Esophagus muscularis mucosa (tissue), 4 donors: ENCODE data around the gene PLCL1.

Experiments
- CTCF ChIP-seq, 3 experiments: fragments of 200-600 bp in 2 of 3; fragments of 450-650 bp in 1 of 3; sonication (generic) in 2 of 3; IDR thresholded peaks; one replicate each; pipeline ENCODE4 v1.5.1; 2017 to 2019; ENCODE audit warnings: antibody characterized with exemption in 3 of 3, mild to moderate bottlenecking in 2 of 3, moderate library complexity in 1 of 3
- EP300 ChIP-seq: sonication (generic); formaldehyde crosslinking; IDR thresholded peaks from one replicate; pipeline ENCODE4 v1.6.1; 2017; ENCODE audit warnings: antibody characterized with exemption
- POLR2A ChIP-seq: fragments of 450-650 bp; IDR thresholded peaks from one replicate; pipeline ENCODE4 v1.6.1; 2017; ENCODE audit warnings: antibody characterized with exemption, moderate library complexity, mild to moderate bottlenecking, low read depth
- POLR2AphosphoS5 ChIP-seq, 2 donors: sonication (generic); formaldehyde crosslinking; IDR thresholded peaks; one replicate each; pipeline ENCODE4 v1.6.1; 2017; ENCODE audit warnings: antibody characterized with exemption in 2 of 2

- no peak for TF ChIP-seq CTCF (IDR thresholded peaks at IDR 0.05)
- no peak for TF ChIP-seq EP300
- no peak for TF ChIP-seq POLR2AphosphoS5 (IDR thresholded peaks at IDR 0.05)
- no peak for TF ChIP-seq POLR2A
Measured at GRCh38 chr2:197869041-197869440, 64.6 kb downstream of the PLCL1 start.
